GM18951 (cell line): Measurements from ENCODE around the gene ARL8B.

Experiments used
- POLR2A ChIP-seq: IDR thresholded peaks from 4 replicates; pipeline ENCODE4 v1.6.1; 2011; ENCODE audit warnings: mild to moderate bottlenecking; ENCODE audit not compliant: insufficient read length, insufficient read depth; ENCODE audit errors: extremely low read depth
- in situ Hi-C: fragments of 300-500 bp; cut with MboI; formaldehyde crosslinking; loops from one replicate; pipeline ENCODE4 v1.12.0; 2022; ENCODE audit warnings: low sequenced_read_pairs, mixed read lengths, inconsistent platforms; ENCODE audit not compliant: unreplicated experiment

ARL8B gene

DNA sequence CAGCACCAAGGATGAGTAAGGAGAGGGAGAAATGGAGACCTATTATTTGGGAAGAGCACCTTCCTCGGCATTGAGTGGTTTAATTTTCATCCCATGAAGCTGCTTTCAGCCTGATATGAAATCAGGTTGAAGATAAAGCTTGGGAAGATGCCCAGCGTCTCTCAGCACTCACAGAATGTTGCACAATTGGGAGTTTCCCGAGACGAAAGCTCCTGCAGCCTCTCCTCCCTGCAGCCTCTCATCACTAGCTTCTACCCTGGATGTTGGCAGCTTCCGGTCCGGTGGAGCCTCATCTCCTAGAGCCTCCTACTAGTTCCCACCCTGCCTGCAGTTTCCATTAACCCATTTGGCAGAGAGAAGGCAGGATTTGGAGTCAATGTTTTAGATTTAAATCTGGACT, 105.7 kb downstream of the ARL8B start:
- TF ChIP-seq POLR2A = no peak
- in situ Hi-C loops = no loop called here

DNA sequence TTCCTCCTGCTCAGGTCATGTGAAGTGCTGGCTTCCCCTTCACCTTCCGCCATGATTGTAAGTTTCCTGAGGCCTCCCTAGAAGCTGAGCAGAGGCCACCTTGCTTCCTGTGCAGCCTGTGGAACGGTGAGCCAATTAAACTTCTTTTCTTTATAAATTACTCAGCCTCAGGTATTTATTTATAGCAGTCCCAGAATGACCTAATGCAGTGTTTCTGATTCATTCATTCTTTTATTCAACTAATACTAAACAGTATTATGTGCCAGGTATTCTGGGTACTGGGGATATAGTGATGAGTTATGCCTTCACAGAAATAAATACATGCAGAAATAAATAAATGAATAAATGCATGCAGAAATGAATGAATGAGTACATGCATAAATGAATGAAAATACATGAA, 107.3 kb downstream of the ARL8B start:
- in situ Hi-C loops = no loop called here
- TF ChIP-seq POLR2A = no peak
